NCI-H2227 (cell line): ENCODE measurements around the gene TNFSF9.
"Not testable (repeated sequence)": the region's sequence is repeated elsewhere in the genome, so short reads cannot be mapped to it uniquely, and the experiment has no call there.

Experiments
- DNase-seq: peaks from one replicate; lab custom pipeline; 2025; ENCODE audit not compliant: unreplicated experiment; lab: John Stamatoyannopoulos, UW

The TNFSF9 gene

GRCh38 chr19:6568816-6569215 lies 38.0 kb downstream of the TNFSF9 start:
- no peak for DNase-seq

- DNase-seq: no peak
Measured at GRCh38 chr19:6570764-6571163, 39.9 kb downstream of the TNFSF9 start.

- no peak for DNase-seq
Measured at GRCh38 chr19:6571167-6571566, 40.3 kb downstream of the TNFSF9 start.

GRCh38 chr19:6572217-6572616 lies 41.4 kb downstream of the TNFSF9 start:
- no peak for DNase-seq

- DNase-seq: no peak
Measured at GRCh38 chr19:6573350-6573749, 42.5 kb downstream of the TNFSF9 start.

- DNase-seq: no peak
Measured at GRCh38 chr19:6576869-6577475, 46.1 kb downstream of the TNFSF9 start.

GRCh38 chr19:6577476-6578125 lies 46.8 kb downstream of the TNFSF9 start:
- no peak for DNase-seq

GRCh38 chr19:6579450-6580178 lies 48.8 kb downstream of the TNFSF9 start:
- no peak for DNase-seq

- DNase-seq: no peak
Measured at GRCh38 chr19:6580313-6580712, 49.5 kb downstream of the TNFSF9 start.

- not testable (repeated sequence) for DNase-seq
Measured at GRCh38 chr19:6582515-6583484, 52.0 kb downstream of the TNFSF9 start.
